GM12865 (cell line): ENCODE measurements around the gene ZBTB7B.

Source experiments
- DNase-seq: peaks from one replicate; pipeline ENCODE4 v3.0.0; 2010; ENCODE audit warnings: low read depth
- H3K4me3 ChIP-seq: 2 replicates; pipeline ENCODE4 v1.5.1; 2011; ENCODE audit warnings: mild to moderate bottlenecking, low read depth, low read length, control low read depth
- TF ChIP-seq, protein P1 (sequence below): IDR thresholded peaks from 2 replicates; pipeline ENCODE4 v1.5.1; 2011; ENCODE audit warnings: low read length, control low read depth, low read depth, inconsistent platforms; ENCODE audit not compliant: insufficient read depth; ENCODE audit errors: missing control alignments

Gene ZBTB7B

DNA sequence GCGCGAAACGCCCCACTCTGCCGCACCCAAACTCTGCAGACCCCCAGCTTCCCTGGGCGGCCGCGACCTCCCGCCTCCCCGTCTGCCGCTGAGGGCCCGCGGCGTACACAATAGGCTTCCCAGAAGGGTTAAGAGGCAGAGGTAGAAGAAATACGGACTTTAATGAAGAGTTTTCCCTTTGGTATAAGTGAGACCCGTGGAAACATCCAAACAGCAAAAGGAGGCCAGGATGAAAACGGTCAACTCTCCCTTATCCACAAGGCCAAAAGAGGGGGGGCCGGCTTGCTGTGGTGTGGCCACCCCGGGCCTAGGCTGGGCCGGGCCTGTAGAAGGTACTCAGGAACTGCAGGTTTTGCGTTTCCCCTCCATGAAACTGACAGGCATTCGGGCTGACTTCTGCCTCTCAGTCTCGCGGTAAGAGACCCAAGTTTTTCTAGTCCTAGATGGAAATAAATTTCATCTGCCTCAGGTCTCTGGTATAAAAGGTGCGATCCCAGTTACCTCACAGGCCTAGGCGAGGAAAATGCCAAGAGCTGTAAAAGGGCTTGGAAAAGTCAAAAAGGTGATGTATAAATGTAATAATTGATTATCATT, 40.3 kb upstream of the ZBTB7B start:
- TF ChIP-seq, protein P1, sequence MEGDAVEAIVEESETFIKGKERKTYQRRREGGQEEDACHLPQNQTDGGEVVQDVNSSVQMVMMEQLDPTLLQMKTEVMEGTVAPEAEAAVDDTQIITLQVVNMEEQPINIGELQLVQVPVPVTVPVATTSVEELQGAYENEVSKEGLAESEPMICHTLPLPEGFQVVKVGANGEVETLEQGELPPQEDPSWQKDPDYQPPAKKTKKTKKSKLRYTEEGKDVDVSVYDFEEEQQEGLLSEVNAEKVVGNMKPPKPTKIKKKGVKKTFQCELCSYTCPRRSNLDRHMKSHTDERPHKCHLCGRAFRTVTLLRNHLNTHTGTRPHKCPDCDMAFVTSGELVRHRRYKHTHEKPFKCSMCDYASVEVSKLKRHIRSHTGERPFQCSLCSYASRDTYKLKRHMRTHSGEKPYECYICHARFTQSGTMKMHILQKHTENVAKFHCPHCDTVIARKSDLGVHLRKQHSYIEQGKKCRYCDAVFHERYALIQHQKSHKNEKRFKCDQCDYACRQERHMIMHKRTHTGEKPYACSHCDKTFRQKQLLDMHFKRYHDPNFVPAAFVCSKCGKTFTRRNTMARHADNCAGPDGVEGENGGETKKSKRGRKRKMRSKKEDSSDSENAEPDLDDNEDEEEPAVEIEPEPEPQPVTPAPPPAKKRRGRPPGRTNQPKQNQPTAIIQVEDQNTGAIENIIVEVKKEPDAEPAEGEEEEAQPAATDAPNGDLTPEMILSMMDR: no peak
- H3K4me3 ChIP-seq: peak overlapping the region; percentile 90
- DNase-seq: peak; percentile 62

DNA sequence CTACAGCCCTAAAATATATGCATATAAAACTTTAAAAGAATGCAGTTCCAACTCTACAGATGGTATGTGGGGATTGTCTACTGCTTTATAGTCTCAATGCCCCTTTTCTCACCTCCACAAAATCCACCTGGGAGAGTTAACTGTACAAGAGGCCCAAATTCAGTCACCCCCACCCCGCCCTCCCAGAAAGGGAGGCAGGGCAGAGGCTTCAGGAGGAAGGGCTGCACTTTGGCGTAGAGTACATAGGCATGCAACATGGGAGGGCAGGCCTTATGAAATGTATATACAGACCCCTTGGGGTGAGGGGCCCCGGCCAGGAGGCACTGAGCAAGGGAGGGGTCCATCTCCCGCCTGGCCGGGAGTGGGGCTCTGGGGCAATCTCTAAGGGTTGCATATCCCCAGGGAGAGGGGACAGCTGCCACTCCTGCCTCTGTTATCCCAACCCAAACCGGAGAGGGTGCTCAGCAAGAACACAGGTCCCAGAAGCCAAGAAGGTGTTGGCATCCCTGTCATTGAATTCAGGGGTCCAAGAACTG, 39.7 kb upstream of the ZBTB7B start:
- H3K4me3 ChIP-seq: peak overlapping the region; percentile 90
- DNase-seq: no peak
- TF ChIP-seq, protein P1: no peak

DNA sequence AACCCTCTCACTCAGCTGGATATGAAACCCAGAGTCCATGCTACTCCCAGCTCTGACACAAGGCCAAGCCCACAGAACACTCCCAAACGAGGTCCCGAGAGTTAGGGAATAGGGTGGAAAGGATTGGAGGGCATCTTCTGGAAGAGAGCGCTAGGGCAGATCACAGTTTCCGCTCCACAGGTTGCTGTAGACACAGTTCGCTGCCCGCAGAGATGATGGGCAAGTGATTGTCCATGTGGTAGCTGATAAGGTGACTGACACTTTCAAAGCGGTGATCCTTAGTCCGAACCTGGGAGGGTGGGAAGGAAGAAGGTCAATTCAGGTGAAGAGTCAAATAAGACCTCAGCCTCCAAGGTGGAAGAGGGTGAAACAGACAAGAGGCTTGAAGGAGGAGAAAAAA, 39.0 kb upstream of the ZBTB7B start:
- no peak for DNase-seq
- H3K4me3 ChIP-seq: no peak overlapping the region
- TF ChIP-seq, protein P1: no peak

DNA sequence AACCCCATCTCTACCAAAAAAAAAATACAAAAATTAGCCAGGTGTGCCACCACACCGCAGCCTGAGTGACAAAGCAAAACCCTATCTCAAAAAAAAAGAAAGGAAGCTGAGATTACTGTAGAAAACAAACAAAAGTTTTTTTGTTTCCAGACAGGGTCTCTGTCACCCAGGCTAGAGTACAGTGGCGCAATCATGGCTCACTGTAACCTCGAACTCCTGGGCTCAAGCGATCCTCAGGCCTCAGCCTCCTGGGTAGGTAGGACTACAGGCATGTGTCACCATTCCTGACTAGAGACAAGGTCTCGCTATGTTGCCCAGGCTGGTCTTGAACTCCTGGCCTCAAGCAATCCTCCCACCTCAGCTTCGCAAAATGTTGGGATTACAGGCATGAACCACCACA, 38.2 kb upstream of the ZBTB7B start:
- TF ChIP-seq, protein P1: no peak
- no peak for DNase-seq
- H3K4me3 ChIP-seq: no peak overlapping the region

DNA sequence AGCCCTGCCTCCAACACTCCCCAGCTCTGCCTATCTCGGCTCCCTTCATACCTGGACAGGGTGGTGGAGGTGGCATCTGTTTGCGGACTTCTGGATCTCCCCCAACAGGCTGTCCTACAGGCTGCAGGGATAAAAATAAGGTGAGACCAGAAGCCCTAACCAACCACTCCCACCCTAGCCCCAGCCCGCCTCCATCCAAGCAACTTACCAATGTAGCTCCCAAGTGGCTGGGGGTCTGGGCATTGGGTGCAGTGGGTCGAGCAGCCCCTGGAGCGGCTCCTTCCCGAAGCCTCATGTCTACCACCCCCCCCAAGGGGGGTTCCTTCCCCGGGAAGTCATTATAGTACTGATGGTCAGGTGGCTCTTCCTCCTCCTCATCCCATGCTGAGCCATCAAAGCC, 36.5 kb upstream of the ZBTB7B start:
- no peak for DNase-seq
- H3K4me3 ChIP-seq: no peak overlapping the region
- TF ChIP-seq, protein P1: no peak

DNA sequence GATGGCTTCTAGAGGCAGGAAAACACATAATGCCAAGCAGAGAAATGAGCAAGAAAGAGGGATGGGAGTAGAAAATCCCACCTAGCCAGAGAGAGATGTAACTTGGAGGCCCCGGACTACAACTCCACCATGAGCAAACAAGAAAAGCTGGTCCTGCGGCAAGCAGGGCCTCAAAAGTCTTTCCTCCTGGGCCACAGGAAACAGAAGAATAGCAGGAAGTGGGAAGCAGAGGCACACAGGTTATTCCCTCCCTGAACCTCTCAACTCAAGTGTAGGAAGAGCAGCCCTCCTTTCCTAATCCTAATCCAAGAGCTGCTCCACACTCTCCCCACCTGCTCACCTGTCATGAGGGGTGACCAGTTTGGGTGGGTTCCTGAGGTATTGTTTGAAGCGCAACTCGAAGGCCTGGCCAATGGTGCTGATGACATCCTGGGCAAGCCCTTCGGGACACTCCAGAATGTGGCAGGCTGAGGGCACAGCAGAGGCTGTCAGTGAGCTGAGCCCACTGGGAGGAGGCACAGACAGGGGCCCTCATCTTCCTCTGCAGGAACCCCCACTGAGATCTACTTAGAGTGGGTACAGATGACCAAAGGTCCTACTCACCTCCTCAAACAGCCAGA, 35.2 kb upstream of the ZBTB7B start:
- no peak for DNase-seq
- H3K4me3 ChIP-seq: no peak overlapping the region
- TF ChIP-seq, protein P1: no peak
